ENCODE results near the gene LTBP2. TPM values are rescaled to one million over a fixed set of nuclear protein-coding genes. Genes with fewer than 3 reads are reported as not detected.

The LTBP2 gene
- polyA plus RNA-seq (ENCODE audit: insufficient read length in 10 of 10) = 10 to 100 TPM in 5 of 10 donors, 1 to 10 TPM in 5; 6.2 to 17.5 (median 10.2) TPM
- long read RNA-seq, donor 1 = 0 reads
- long read RNA-seq, donor 2 = 0 reads
- long read RNA-seq, donor 3 = 0 reads
- long read RNA-seq, donor 4 = 0 reads
- long read RNA-seq, donor 5, partial matches to known transcripts = 28 of 28 reads
- long read RNA-seq, donor 5, other reads (novel, unspliced or antisense) = 0 of 28 reads
- long read RNA-seq, donor 6 = 0 reads
- long read RNA-seq, donor 7, partial matches to known transcripts = 0 of 1 reads
- long read RNA-seq, donor 7, other reads (novel, unspliced or antisense) = 0 of 1 reads
- long read RNA-seq, donor 8 = 0 reads
- long read RNA-seq, donor 9 = 0 reads

- DNase-seq = peak in 1 of 3 donors; percentile 63
Measured at GRCh38 chr14:74611650-74612349, at the start of gene LTBP2. LTBP2 (minus strand) TSS chr14:74612237; CDS start chr14:74611944, 293 bp downstream.

GRCh38 chr14:74660863-74661262, 48.8 kb upstream of the LTBP2 start:
- DNase-seq = no peak

- no peak for DNase-seq
Measured at GRCh38 chr14:74660167-74660566, 48.1 kb upstream of the LTBP2 start.

- DNase-seq = no peak
Measured at GRCh38 chr14:74658535-74659131, 46.6 kb upstream of the LTBP2 start.

GRCh38 chr14:74656964-74657363, 44.9 kb upstream of the LTBP2 start:
- DNase-seq = no peak

GRCh38 chr14:74655599-74656395, 43.8 kb upstream of the LTBP2 start:
- no peak for DNase-seq

- DNase-seq = no peak
Measured at GRCh38 chr14:74654931-74655330, 42.9 kb upstream of the LTBP2 start.

GRCh38 chr14:74653386-74654138, 41.5 kb upstream of the LTBP2 start:
- no peak for DNase-seq

GRCh38 chr14:74652541-74652940, 40.5 kb upstream of the LTBP2 start:
- no peak for DNase-seq

- DNase-seq = no peak
Measured at GRCh38 chr14:74650927-74651686, 39.1 kb upstream of the LTBP2 start.

GRCh38 chr14:74649673-74650072, 37.6 kb upstream of the LTBP2 start:
- DNase-seq = no peak

- no peak for DNase-seq
Measured at GRCh38 chr14:74649167-74649566, 37.1 kb upstream of the LTBP2 start.

GRCh38 chr14:74648601-74649000, 36.6 kb upstream of the LTBP2 start:
- DNase-seq = no peak

- DNase-seq = peak in 1 of 3 donors; percentile 61
Measured at GRCh38 chr14:74647678-74648461, 35.8 kb upstream of the LTBP2 start.

GRCh38 chr14:74647061-74647677, 35.1 kb upstream of the LTBP2 start:
- DNase-seq = no peak

GRCh38 chr14:74645756-74646470, 33.9 kb upstream of the LTBP2 start:
- peak in 1 of 3 donors; percentile 60 for DNase-seq

- no peak for DNase-seq
Measured at GRCh38 chr14:74645244-74645643, 33.2 kb upstream of the LTBP2 start.

Measured in muscle of back (tissue), 13 donors.